Left cardiac atrium (tissue), 4 donors: ENCODE results near the gene ITLN2. TPM values are rescaled to one million over a fixed set of nuclear protein-coding genes. Genes with fewer than 3 reads are reported as not detected.
"Not testable (repeated sequence)": the region's sequence is repeated elsewhere in the genome, so short reads cannot be mapped to it uniquely, and the experiment has no call there.

Experiments
- ATAC-seq, 2 donors: fragments of 200-7000 bp; cut with Tn5 transposase; one replicate each; pipeline ENCODE4 v1.9.1; 2020; ENCODE audit warnings: mild to moderate bottlenecking in 2 of 2, moderate library complexity in 2 of 2
- DNase-seq: peaks from one replicate; pipeline ENCODE4 v3.0.0-alpha.2; 2020
- intact Hi-C, 2 donors: fragments of 100-400 bp; cut with DNase I; formaldehyde crosslinking; loops; one replicate each; pipeline versions ENCODE4 v1.14.1 to v1.15.1; 2022 to 2023
- total RNA-seq, 2 donors: library from RNA; stranded (reverse); fragmentation: NEBNext Ultra II Directional; extraction: Animal tissue kit (Norgen Biotek cat#: 25700); gene quantifications; one replicate each; pipeline ENCODE4 v1.2.1, GENCODE V29; 2021
- donor health status: DM: no; HTN: yes; CAD: no.
- donor health status: DM: no; HTN: yes; CAD: no; lungs with severe emphysema.
- donor health status: DM: yes; HTN: yes; CAD: no.
- donor health status: Dilated cardiomyopathy.

Gene ITLN2
- total RNA-seq, 2 donors from 2014 or later: 0.21 to 0.97 TPM

DNA sequence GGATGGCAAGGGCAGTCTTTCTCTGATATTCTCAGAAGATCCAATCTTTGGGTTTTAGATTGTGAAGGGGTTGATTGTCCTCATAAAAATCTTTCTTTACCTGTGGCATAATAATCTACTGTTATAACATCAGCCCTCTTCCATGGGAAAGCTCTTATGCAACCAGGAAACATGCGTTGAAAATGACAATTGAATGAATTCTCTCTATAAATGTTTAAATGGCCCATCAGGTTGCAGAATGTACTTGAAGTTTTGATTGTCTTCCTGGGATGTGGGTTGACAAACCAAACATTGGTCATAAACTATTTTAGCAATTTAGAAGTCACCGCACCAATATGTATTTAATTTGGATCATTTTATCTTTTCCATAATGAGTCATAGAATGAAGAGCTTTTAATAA, 37.9 kb downstream of the ITLN2 start:
- ATAC-seq (no peak), DNase-seq (no peak)
- intact Hi-C loops: no loop called here

DNA sequence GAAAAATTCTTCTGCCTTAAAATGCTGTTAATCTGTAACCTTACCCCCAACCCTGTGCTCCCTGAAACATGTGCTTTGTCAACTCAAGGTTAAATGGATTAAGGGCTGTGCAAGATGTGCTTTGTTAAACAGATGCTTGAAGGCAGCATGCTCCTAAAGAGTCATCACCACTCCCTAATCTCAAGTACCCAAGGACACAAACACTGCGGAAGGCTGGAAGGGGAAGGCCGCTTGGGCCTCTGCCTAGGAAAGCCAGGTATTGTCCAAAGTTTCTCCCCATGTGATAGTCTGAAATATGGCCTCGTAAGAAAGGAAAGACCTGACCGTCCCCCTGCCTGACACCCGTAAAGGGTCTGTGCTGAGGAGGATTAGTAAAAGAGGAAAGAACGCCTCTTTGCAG, 41.4 kb downstream of the ITLN2 start:
- intact Hi-C loops, DNase-seq, ATAC-seq: not testable (repeated sequence)

DNA sequence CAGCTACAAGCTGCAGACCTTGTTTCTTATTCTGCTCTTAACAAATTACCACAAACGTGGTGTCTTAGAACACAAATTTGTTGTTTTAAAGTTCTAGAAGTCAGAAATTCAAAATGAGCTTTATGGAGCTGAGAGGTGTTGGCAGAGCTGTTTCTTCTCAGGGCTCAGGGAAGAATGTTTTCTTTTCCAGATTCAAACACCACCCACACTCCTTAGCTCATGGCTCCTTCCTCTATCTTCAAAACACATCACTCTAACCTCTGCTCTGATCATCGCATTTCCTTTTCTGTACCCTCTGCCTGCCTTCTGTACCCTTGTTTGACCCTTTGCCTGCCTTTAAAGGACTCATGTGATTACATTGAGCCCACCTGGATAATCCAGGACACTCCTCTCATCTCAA, 42.7 kb downstream of the ITLN2 start:
- peak in 1 of 2 donors; percentile 71 for ATAC-seq
- intact Hi-C loops: no loop called here
- DNase-seq: no peak

DNA sequence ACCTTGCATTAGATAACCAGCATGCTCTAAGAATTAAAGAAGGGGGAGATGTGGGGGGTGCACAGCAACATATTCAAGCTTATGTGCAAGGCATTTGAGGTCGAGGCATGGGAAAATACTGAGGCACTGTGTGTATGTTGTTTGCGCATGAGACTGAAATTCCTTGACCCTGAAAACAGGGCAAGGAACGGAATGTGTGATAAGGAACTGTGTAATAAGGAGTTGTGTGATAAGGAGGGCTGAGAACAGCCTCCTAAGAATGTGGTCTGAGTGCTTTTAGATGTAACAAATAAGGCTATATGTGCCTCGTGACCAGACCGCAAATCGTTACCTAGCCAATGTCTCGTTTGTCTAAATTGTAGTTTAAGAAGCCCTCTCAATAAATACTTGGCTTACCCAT, 43.2 kb downstream of the ITLN2 start:
- DNase-seq (no peak), ATAC-seq (peak; percentile 57 to 76)
- intact Hi-C loops: no loop called here

DNA sequence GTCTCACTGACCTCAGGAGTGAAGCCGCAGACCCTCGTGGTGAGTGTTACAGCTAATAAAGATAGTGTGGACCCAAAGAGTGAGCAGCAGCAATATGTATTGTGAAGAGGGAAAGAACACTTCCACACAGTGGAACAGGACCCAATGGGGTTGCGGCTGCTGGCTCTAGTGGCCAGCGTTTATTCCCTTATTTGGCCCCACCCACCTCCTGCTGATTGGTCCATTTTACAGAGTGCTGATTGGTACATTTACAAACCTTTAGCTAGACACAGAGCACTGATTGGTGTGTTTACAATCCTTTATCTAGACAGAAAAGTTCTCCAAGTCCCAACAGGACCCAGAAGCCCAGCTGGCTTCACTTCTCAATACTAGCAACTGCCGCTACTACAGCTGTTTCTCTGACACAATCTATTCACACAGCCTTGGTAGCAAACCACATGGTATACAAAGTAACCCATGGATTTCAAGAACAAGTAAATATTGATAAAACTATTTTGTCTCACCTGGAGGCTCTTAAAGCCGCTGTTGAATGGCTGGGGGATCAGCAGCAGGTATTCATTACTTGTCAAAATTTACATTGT, 44.3 kb downstream of the ITLN2 start:
- DNase-seq: no peak
- no peak for ATAC-seq
- intact Hi-C loops: no loop called here

DNA sequence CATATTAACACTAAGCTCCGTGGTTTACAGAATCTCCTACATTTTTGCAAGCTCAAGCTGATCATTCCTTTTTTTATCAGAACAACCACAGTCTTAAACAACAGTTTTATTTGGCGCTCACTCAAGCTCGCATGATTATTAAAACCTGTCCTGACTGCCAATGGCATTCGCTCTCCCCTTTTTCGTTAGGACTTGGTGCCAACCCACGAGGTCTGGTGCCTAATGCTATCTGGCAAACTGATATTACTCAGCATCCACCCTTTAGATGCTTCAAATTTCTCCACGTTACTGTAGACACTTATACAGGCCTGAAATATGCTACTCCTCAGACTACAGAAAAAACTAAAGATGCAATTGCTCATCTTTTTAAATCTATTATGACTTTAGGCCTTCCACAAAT, 46.6 kb downstream of the ITLN2 start:
- DNase-seq: peak; percentile 52
- ATAC-seq: peak; percentile 49 to 83
- intact Hi-C loops: no loop called here

DNA sequence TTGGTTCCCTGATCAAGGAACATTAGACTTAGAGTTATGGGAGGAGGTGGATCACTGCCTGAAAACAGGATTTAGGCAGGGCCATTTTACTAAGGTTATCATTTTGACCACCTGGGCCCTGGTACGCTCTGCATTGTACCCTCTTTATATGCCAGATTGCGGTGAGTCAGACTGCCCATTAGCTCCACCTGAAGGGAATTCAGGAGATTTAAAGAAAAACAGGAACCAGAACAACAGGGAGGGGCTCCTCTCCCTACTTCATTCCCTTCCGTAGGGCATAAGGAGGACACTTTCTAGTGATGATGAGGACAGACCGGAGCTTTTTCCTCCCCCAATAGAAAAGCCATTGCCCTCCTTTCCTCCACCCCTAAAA, 49.0 kb downstream of the ITLN2 start:
- DNase-seq: no peak
- peak in 1 of 2 donors; percentile 55 for ATAC-seq
- intact Hi-C loops: no loop called here

DNA sequence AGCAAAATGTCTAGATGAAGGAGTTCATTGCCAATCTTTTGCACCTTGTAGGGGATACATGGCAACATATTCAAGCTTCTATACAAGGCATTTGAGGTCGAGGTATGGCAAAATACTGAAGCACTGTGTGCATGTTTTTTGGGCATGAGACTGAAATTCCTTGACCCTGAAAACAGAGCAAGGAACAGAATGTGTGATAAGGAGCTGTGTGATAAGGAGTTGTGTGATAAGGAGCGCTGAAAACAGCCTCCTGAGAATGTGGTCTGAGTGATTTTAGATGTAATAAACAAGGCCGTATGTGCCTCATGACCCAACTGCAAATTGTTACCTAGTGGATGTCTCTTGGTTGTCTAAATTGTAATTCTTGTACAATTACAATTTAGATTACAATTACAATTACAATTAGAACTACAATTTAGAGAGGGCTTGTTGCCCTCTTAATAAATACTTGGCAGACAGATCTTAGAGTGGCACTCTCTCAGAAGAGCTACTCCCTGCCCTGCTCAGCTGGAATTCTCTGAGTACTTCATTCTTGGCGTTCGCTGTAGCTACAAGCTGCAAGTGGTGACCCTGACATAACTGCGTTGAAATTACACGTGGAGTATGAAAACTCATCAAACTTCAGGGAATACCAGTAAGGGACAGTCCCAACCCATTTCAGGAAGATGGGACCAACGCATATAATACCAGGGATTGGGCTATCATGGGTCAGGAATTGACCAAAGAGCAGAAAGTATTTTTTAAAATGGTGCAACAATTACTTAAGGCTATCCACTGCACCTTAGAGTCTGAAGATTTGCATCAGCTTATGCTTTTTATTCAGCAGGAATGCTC, 49.6 kb downstream of the ITLN2 start:
- intact Hi-C loops: no loop called here
- ATAC-seq: peak; percentile 47 to 75
- DNase-seq: no peak

DNA sequence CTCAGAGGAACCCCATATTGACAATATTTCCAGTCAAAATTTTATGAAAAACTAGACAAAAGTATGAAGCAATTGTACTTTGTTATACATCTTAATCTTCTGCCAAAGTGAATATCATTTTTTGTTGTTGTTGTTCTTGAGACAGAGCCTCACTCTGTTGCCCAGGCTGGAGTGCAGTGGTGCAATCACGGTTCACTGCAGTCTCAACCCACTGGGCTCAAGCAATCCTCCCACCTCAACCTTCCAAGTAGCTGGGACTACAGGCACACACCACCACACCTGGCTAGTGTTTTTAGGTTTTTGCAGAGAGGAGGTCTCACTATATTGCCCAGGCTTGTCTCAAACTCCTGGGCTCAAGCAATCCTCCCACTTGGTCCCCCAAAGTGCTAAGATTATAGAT, 52.4 kb downstream of the ITLN2 start:
- ATAC-seq, intact Hi-C loops: not testable (repeated sequence)

DNA sequence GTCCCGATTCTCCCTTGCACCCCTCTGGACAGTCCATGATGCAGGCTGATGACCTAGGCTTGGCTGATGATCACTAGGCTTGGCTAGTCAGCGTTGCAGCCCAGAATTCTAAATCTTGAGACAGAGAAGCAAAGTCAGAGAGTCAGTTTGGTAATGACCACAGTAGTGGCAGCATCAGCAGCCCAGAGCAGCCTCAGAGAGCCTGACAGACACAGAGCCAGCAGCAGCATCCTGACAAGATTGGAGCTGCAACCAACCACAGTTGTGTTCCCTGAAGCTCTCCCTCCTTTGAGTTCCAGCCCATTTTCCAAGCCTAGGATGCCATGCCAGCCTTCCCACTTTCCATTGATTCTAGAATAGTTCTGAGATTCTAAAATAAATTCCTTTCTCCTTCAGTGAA, 52.8 kb downstream of the ITLN2 start:
- intact Hi-C loops: no loop called here
- DNase-seq (no peak), ATAC-seq (no peak)

More for the DNA sequence above, 52.4 kb downstream of the ITLN2 start:
- DNase-seq: not testable (repeated sequence)

DNA sequence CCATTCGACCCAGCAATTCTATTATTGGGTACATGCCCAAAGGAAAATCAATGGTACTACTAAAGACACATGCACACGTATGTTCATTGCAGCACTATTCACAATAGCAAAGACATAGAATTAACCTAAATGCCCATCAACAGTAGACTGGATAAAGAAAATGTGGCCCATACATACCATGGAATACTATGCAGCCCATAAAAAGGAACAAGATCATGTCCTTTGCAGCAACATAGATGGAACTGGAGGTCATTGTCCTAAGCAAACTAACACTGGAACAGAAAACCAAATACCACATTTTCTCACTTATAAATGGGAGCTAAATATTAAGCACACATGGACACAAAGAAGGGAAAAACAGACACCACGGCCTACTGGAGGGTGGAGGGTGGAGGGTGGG, 53.9 kb downstream of the ITLN2 start:
- DNase-seq, intact Hi-C loops, ATAC-seq: not testable (repeated sequence)

Other genes with a start within 250 kb of the ITLN2 start
- 1 to 10 TPM; 1.9 to 5.5 TPM for gene CD48, start 243.0 kb downstream of the ITLN2 start, total RNA-seq
- 1 to 10 TPM in 1 of 2 donors, under 1 TPM in 1; 0.68 to 1.9 TPM for gene SLAMF7, start 215.6 kb downstream of the ITLN2 start, total RNA-seq
- gene LY9, start 158.6 kb downstream of the ITLN2 start, total RNA-seq: under 1 TPM; 0.65 to 0.71 TPM
- gene CD244, start 91.9 kb downstream of the ITLN2 start, total RNA-seq: under 1 TPM; 0.50 to 0.80 TPM
- 100 to 1,000 TPM; 143 to 389 TPM for gene ITLN1, start 69.6 kb downstream of the ITLN2 start, total RNA-seq
- 10 to 100 TPM; 16.4 to 18.0 TPM for gene F11R, start 66.3 kb upstream of the ITLN2 start, total RNA-seq
- 10 to 100 TPM; 21.6 to 23.5 TPM for gene TSTD1, start 84.2 kb upstream of the ITLN2 start, total RNA-seq
- 10 to 100 TPM; 33.7 to 34.4 TPM for gene USF1, start 91.2 kb upstream of the ITLN2 start, total RNA-seq
- 10 to 100 TPM in 1 of 2 donors, 1 to 10 TPM in 1; 7.4 to 10.0 TPM for gene ARHGAP30, start 115.1 kb upstream of the ITLN2 start, total RNA-seq
- gene NECTIN4, start 134.7 kb upstream of the ITLN2 start, total RNA-seq: under 1 TPM in 1 of 2 donors, not detected in 1; 0.08 TPM
- gene KLHDC9, start 143.6 kb upstream of the ITLN2 start, total RNA-seq: 1 to 10 TPM; 3.5 to 5.7 TPM
- gene PFDN2, start 163.2 kb upstream of the ITLN2 start, total RNA-seq: 10 to 100 TPM; 50.5 to 63.7 TPM
- 10 to 100 TPM; 21.8 to 27.6 TPM for gene NIT1, start 163.3 kb upstream of the ITLN2 start, total RNA-seq
- 10 to 100 TPM; 26.1 to 30.2 TPM for gene DEDD, start 177.9 kb upstream of the ITLN2 start, total RNA-seq
- 10 to 100 TPM; 77.7 to 83.8 TPM for gene UFC1, start 199.2 kb upstream of the ITLN2 start, total RNA-seq
- gene USP21, start 204.7 kb upstream of the ITLN2 start, total RNA-seq: 10 to 100 TPM; 13.4 to 20.8 TPM
- 10 to 100 TPM; 12.7 to 16.3 TPM for gene PPOX, start 211.6 kb upstream of the ITLN2 start, total RNA-seq
- gene B4GALT3, start 222.7 kb upstream of the ITLN2 start, total RNA-seq: 10 to 100 TPM; 19.7 to 25.2 TPM
- 100 to 1,000 TPM in 1 of 2 donors, 10 to 100 TPM in 1; 16.5 to 117 TPM for gene ADAMTS4, start 244.2 kb upstream of the ITLN2 start, total RNA-seq
- gene NDUFS2, start 247.6 kb upstream of the ITLN2 start, total RNA-seq: 100 to 1,000 TPM; 169 to 198 TPM